Keratinocyte (primary cell): ENCODE results near the gene MC4R. TPM values are rescaled to one million over a fixed set of nuclear protein-coding genes. Genes with fewer than 3 reads are reported as not detected.
A peak's percentile ranks its signal among the peaks of the same experiment; 100 is the strongest.
"Not testable (repeated sequence)": the region's sequence is repeated elsewhere in the genome, so short reads cannot be mapped to it uniquely, and the experiment has no call there.

Source experiments
- DNase-seq: peaks from one replicate; pipeline ENCODE4 v3.0.0-alpha.2; 2011; ENCODE audit warnings: low read depth, missing footprints, low spot score
- FAIRE-seq: peaks from 2 replicates; lab custom pipeline; 2011; peaks lifted over from hg19 to GRCh38; lab: Jason Lieb, UNC
- H2AFZ ChIP-seq: 2 replicates; pipeline ENCODE4 v1.6.0; 2012; ENCODE audit warnings: low read length, control low read depth, inconsistent platforms; ENCODE audit not compliant: control insufficient read depth
- H3K27ac ChIP-seq: 2 replicates; pipeline ENCODE4 v1.5.1; 2011; ENCODE audit warnings: low read length; ENCODE audit not compliant: control insufficient read depth, insufficient read depth
- H3K27me3 ChIP-seq: 3 replicates; pipeline ENCODE4 v1.6.0; 2011; ENCODE audit warnings: low read length; ENCODE audit not compliant: control insufficient read depth, insufficient read depth; ENCODE audit errors: extremely low read depth
- H3K36me3 ChIP-seq, 2 experiments: 2 replicates in 1 of 2; 3 replicates in 1 of 2; pipeline ENCODE4 v1.5.1; 2011; ENCODE audit warnings: low read length in 2 of 2, mild to moderate bottlenecking in 1 of 2; ENCODE audit not compliant: control insufficient read depth in 2 of 2, insufficient read depth in 2 of 2; ENCODE audit errors: extremely low read depth in 1 of 2
- H3K4me1 ChIP-seq: 3 replicates; pipeline ENCODE4 v1.5.1; 2011; ENCODE audit warnings: low read length; ENCODE audit not compliant: control insufficient read depth, insufficient read depth; ENCODE audit errors: extremely low read depth
- H3K4me2 ChIP-seq: 3 replicates; pipeline ENCODE4 v1.6.0; 2011; ENCODE audit warnings: low read depth, low read length; ENCODE audit not compliant: control insufficient read depth, insufficient read depth; ENCODE audit errors: extremely low read depth
- H3K4me3 ChIP-seq, 3 experiments: fragments of 200-600 bp in 1 of 3; sonication (generic) in 1 of 3; 2 replicates in 2 of 3; 3 replicates in 1 of 3; pipeline ENCODE4 v1.5.1; 2011 to 2016; ENCODE audit warnings: low read length in 3 of 3, mild to moderate bottlenecking in 3 of 3, control low read depth in 2 of 3, inconsistent platforms in 1 of 3, low read depth in 1 of 3, mixed read lengths in 1 of 3, mixed run types in 1 of 3, moderate library complexity in 1 of 3; ENCODE audit not compliant: control insufficient read depth in 2 of 3, insufficient read depth in 2 of 3; ENCODE audit errors: extremely low read depth in 1 of 3
- H3K79me2 ChIP-seq: 2 replicates; pipeline ENCODE4 v1.6.0; 2012; ENCODE audit warnings: low read length; ENCODE audit not compliant: control insufficient read depth, insufficient read depth
- H3K9ac ChIP-seq: 3 replicates; pipeline ENCODE4 v1.6.0; 2011; ENCODE audit warnings: low read length; ENCODE audit not compliant: control insufficient read depth, insufficient read depth; ENCODE audit errors: extremely low read depth
- H3K9me1 ChIP-seq: 3 replicates; pipeline ENCODE4 v1.6.0; 2011; ENCODE audit warnings: low read length; ENCODE audit not compliant: control insufficient read depth, insufficient read depth; ENCODE audit errors: extremely low read depth
- H3K9me3 ChIP-seq: 2 replicates; pipeline ENCODE4 v1.5.1; 2012; ENCODE audit warnings: low read depth, low read length; ENCODE audit not compliant: control insufficient read depth
- H4K20me1 ChIP-seq: 3 replicates; pipeline ENCODE4 v1.6.0; 2011; ENCODE audit warnings: low read length; ENCODE audit not compliant: control insufficient read depth, insufficient read depth; ENCODE audit errors: extremely low read depth
- EZH2 ChIP-seq: IDR thresholded peaks from one replicate; pipeline ENCODE4 v1.6.1; 2012; ENCODE audit warnings: inconsistent platforms, mild to moderate bottlenecking, low read length, moderate library complexity
- dilution Hi-C: fragments of 300-500 bp; cut with MboI; formaldehyde crosslinking; loops from one replicate; pipeline ENCODE4 v1.7.0; 2020; ENCODE audit warnings: low sequenced_read_pairs; ENCODE audit not compliant: extremely low pct_ligation_motif_present
- polyA minus RNA-seq, 3 experiments: library from RNA; depleted of rRNA, polyadenylated mRNA; stranded (reverse); fragments of >200 nt; gene quantifications; 1 replicate in 1 of 3; 2 replicates in 1 of 3; 3 replicates in 1 of 3; pipeline ENCODE4 v1.2.3, GENCODE V29; 2011
- polyA plus RNA-seq, 5 experiments: library from polyadenylated mRNA; depleted of rRNA in 3 of 5; stranded (reverse) in 3 of 5; stranded (forward) in 1 of 5; unstranded in 1 of 5; fragments of >200 nt; gene quantifications; 1 replicate in 1 of 5; 2 replicates in 3 of 5; 3 replicates in 1 of 5; pipeline versions ENCODE4 v1.2.1 to v1.2.3, GENCODE V29; 2011 to 2012; ENCODE audit warnings: missing spikeins in 2 of 5, low read depth in 1 of 5, low replicate concordance in 1 of 5
- TF ChIP-seq, protein P1 (sequence below), 3 experiments: IDR thresholded peaks in 1 of 3; conservative IDR thresholded peaks in 1 of 3; optimal IDR thresholded peaks in 1 of 3; 2 replicates in 2 of 3; 3 replicates in 1 of 3; pipeline versions ENCODE3 to v1.5.1; 2011; ENCODE audit warnings: low read length in 3 of 3, mild to moderate bottlenecking in 3 of 3, moderate library complexity in 2 of 3, control low read depth in 1 of 3, inconsistent platforms in 1 of 3; ENCODE audit not compliant: insufficient read depth in 2 of 3; ENCODE audit errors: extremely low read depth in 1 of 3

The MC4R gene
- 0.03 TPM in 1 of 3 replicates, not detected in the others for polyA plus RNA-seq
- not detected for polyA plus RNA-seq (2011; ENCODE audit: low read depth)
- not detected in 2 replicates for polyA plus RNA-seq (2011; cell fraction: cytosol; rRNA removed)
- not detected in 2 replicates for polyA plus RNA-seq (2011; cell fraction: nucleus; rRNA removed)
- polyA plus RNA-seq (2012; ENCODE audit: low replicate concordance): not detected in 2 replicates
- not detected in 3 replicates for polyA minus RNA-seq
- not detected for polyA minus RNA-seq (2011; cell fraction: cytosol; rRNA and poly(A)+ RNA removed)
- polyA minus RNA-seq (2011; cell fraction: nucleus; rRNA and poly(A)+ RNA removed): not detected in 2 replicates

DNA sequence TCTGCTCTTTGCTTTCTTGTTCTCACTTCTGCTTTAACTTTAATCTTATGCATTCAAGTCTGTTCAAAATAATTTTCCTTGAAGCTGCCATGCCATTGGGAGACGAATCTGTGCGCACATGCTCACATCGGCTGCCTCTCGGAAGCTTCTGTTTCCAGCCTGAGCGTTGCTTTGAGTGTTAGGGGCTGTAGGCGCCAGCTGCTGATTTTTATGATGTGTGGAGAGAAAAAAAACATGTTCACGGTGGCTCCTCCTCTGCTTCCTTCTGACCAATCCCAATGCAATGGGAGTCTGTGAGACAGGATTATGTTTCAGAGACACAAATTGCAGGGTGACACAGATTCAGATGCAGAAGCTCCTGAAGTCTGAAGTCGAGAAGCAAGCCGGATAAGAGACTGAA lies at the start of gene MC4R:
Gene MC4R (minus strand): TSS at position 180 of the 400 bp plus-strand sequence. CDS start 426 bp downstream, outside the sequence.
- FAIRE-seq: peak; percentile 49
- H4K20me1 ChIP-seq: no peaks in the 10 kb centered on the region
- H3K9me3 ChIP-seq: no peaks in the 10 kb centered on the region
- no peaks in the 10 kb centered on the region for H3K36me3 ChIP-seq
- no peak within 1 kb of the TSS for H3K27ac ChIP-seq
- H3K9me1 ChIP-seq: no peaks in the 10 kb centered on the region
- dilution Hi-C loops: no loop called here
- DNase-seq: no peak
- H3K9ac ChIP-seq: no peak within 1 kb of the TSS
- H3K4me1 ChIP-seq: no peaks in the 10 kb centered on the region
- H3K4me3 ChIP-seq: peak within 1 kb of the TSS in 2 of 3 experiments; percentile 22 to 43
- H3K79me2 ChIP-seq: no peaks in the 10 kb centered on the region
- no peak for TF ChIP-seq EZH2
- TF ChIP-seq, protein P1, sequence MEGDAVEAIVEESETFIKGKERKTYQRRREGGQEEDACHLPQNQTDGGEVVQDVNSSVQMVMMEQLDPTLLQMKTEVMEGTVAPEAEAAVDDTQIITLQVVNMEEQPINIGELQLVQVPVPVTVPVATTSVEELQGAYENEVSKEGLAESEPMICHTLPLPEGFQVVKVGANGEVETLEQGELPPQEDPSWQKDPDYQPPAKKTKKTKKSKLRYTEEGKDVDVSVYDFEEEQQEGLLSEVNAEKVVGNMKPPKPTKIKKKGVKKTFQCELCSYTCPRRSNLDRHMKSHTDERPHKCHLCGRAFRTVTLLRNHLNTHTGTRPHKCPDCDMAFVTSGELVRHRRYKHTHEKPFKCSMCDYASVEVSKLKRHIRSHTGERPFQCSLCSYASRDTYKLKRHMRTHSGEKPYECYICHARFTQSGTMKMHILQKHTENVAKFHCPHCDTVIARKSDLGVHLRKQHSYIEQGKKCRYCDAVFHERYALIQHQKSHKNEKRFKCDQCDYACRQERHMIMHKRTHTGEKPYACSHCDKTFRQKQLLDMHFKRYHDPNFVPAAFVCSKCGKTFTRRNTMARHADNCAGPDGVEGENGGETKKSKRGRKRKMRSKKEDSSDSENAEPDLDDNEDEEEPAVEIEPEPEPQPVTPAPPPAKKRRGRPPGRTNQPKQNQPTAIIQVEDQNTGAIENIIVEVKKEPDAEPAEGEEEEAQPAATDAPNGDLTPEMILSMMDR (optimal IDR thresholded peaks at IDR 0.05 in 1 of 3, IDR thresholded peaks at IDR 0.05 in 1 of 3, conservative IDR thresholded peaks at IDR 0.05 in 1 of 3; ENCODE audit: extremely low read depth in 1 of 3, insufficient read depth in 2 of 3, low read length in 3 of 3): no peak
- H3K4me2 ChIP-seq: peak within 1 kb of the TSS; percentile 77
- no peaks in the 10 kb centered on the region for H3K27me3 ChIP-seq
- peak within 1 kb of the TSS; percentile 69 for H2AFZ ChIP-seq

GRCh38 chr18:60422306-60422705 lies 49.7 kb upstream of the MC4R start:
- H2AFZ ChIP-seq, H3K27ac ChIP-seq, H3K9me1 ChIP-seq, FAIRE-seq, H4K20me1 ChIP-seq, dilution Hi-C loops, H3K4me2 ChIP-seq, H3K9ac ChIP-seq, H3K36me3 ChIP-seq, H3K9me3 ChIP-seq, H3K4me3 ChIP-seq, DNase-seq, H3K4me1 ChIP-seq, H3K27me3 ChIP-seq, H3K79me2 ChIP-seq: not testable (repeated sequence)
